Panc1 (cell line): Measurements from ENCODE around the gene LRRC63. TPM values are rescaled to one million over a fixed set of nuclear protein-coding genes. Genes with fewer than 3 reads are reported as not detected.
"Not testable (repeated sequence)": the region's sequence is repeated elsewhere in the genome, so short reads cannot be mapped to it uniquely, and the experiment has no call there.

Experiments used
- ATAC-seq: fragments of 200-7000 bp; cut with Tn5 transposase; 2 replicates; pipeline ENCODE4 v1.9.1; 2020; ENCODE audit warnings: mild to moderate bottlenecking, moderate library complexity
- BruUV-seq: library from RNA; stranded (reverse); fragments of 400-500 nt; replicated peaks from 2 replicates; lab custom pipeline; 2021; lab: Mats Ljungman, UMichigan
- CTCF ChIA-PET: fragments of 300-600 bp; sonication (Branson Sonifier 250); formaldehyde crosslinking; loops from one replicate; lab custom pipeline; 2022; ENCODE audit warnings: antibody characterized with exemption; lab: Charles Lee
- POLR2A ChIA-PET: fragments of 300-600 bp; sonication (Branson Sonifier 250); formaldehyde crosslinking; loops from one replicate; lab custom pipeline; 2022; ENCODE audit warnings: antibody characterized with exemption; lab: Charles Lee
- DNase-seq: peaks from one replicate; pipeline ENCODE4 v3.0.0-alpha.2; 2010; ENCODE audit warnings: low read depth, low spot score
- H3K27ac ChIP-seq: 2 replicates; pipeline ENCODE4 v1.5.1; 2011; ENCODE audit warnings: mild to moderate bottlenecking, low read length, inconsistent platforms
- H3K27me3 ChIP-seq: fragments of 200-500 bp; sonication (Bioruptor generic); 2 replicates; pipeline ENCODE4 v1.6.0; 2014; ENCODE audit warnings: low read length, inconsistent platforms; ENCODE audit not compliant: control insufficient read depth, insufficient read depth
- H3K36me3 ChIP-seq: fragments of 200-500 bp; sonication (Bioruptor generic); 2 replicates; pipeline ENCODE4 v1.5.1; 2014; ENCODE audit warnings: inconsistent platforms, mild to moderate bottlenecking, low read length, moderate library complexity; ENCODE audit not compliant: control insufficient read depth, insufficient read depth
- H3K4me1 ChIP-seq: 2 replicates; pipeline ENCODE4 v1.5.1; 2011; ENCODE audit warnings: inconsistent platforms, mild to moderate bottlenecking, low read length, moderate library complexity; ENCODE audit not compliant: control insufficient read depth, insufficient read depth
- H3K4me3 ChIP-seq, 2 experiments: 2 replicates each; pipeline ENCODE4 v1.5.1; 2011 to 2012; ENCODE audit warnings: low read depth in 2 of 2, low read length in 2 of 2, mild to moderate bottlenecking in 2 of 2, inconsistent platforms in 1 of 2, moderate library complexity in 1 of 2
- H3K9me3 ChIP-seq: fragments of 200-500 bp; sonication (Bioruptor generic); 2 replicates; pipeline ENCODE4 v1.5.1; 2014; ENCODE audit warnings: low read depth, mild to moderate bottlenecking, inconsistent platforms, low read length, moderate library complexity; ENCODE audit not compliant: control insufficient read depth, insufficient read depth
- CTCF ChIP-seq: fragments of 450-650 bp; IDR thresholded peaks from 2 replicates; pipeline ENCODE4 v1.5.1; 2017; ENCODE audit warnings: mild to moderate bottlenecking
- POLR2AphosphoS5 ChIP-seq: IDR thresholded peaks from 2 replicates; pipeline ENCODE4 v1.6.1; 2012; ENCODE audit warnings: mild to moderate bottlenecking, low read depth, low read length, moderate library complexity
- REST ChIP-seq, 2 experiments: IDR thresholded peaks; 2 replicates each; pipeline ENCODE4 v1.6.1; 2011 to 2012; ENCODE audit warnings: low read depth in 2 of 2, control low read depth in 1 of 2, low read length in 1 of 2, mild to moderate bottlenecking in 1 of 2, moderate library complexity in 1 of 2; ENCODE audit not compliant: insufficient read depth in 1 of 2
- SIN3A ChIP-seq: IDR thresholded peaks from 2 replicates; pipeline ENCODE4 v1.6.1; 2012; ENCODE audit warnings: low read depth, mild to moderate bottlenecking, low read length, moderate library complexity, borderline replicate concordance; ENCODE audit not compliant: insufficient read depth
- TCF7L2 ChIP-seq: IDR thresholded peaks from 2 replicates; pipeline ENCODE4 v1.6.1; 2011; ENCODE audit warnings: mild to moderate bottlenecking, low read depth, low read length, inconsistent platforms
- in situ Hi-C: cut with HindIII; loops from 2 replicates; pipeline ENCODE4 v1.10.0; 2016; ENCODE audit warnings: low sequenced_read_pairs, low pct_unique_long_range_greater_than_20kb
- intact Hi-C: fragments of 100-400 bp; cut with micrococcal nuclease; formaldehyde crosslinking; loops from one replicate; pipeline ENCODE4 v1.10.0; 2022; ENCODE audit not compliant: unreplicated experiment
- total RNA-seq: library from RNA; stranded (reverse); gene quantifications from one replicate; pipeline ENCODE4 v1.2.1, GENCODE V29; 2021; ENCODE audit not compliant: unreplicated experiment

Gene LRRC63
- total RNA-seq, 1 experiment from 2014 or later = 0.15 TPM

- ChIA-PET CTCF (no interaction called here), POLR2A (no interaction called here)
- no peaks in the 10 kb centered on the region for H3K9me3 ChIP-seq
- DNase-seq (no peak), ATAC-seq (no peak)
- in situ Hi-C loops (no loop called here), intact Hi-C loops (no loop called here)
- no TSS peak for BruUV-seq
- no peak overlapping the region for H3K4me3 ChIP-seq
- no peaks in the 10 kb centered on the region for H3K36me3 ChIP-seq
- no peaks in the 10 kb centered on the region for H3K4me1 ChIP-seq
- no peak overlapping the region for H3K27ac ChIP-seq
- TF ChIP-seq REST (IDR thresholded peaks at IDR 0.05; ENCODE audit: insufficient read depth in 1 of 2, low read depth in 2 of 2, low read length in 1 of 2) = no peak
- TF ChIP-seq SIN3A = no peak
- no peak for TF ChIP-seq CTCF
- no peak for TF ChIP-seq POLR2AphosphoS5
- no peak for TF ChIP-seq TCF7L2
- H3K27me3 ChIP-seq = no peaks in the 10 kb centered on the region
These were observed 70.1 kb downstream of the LRRC63 start for GRCh38 chr13:46281779-46282178.

GRCh38 chr13:46283912-46284824 is 72.4 kb downstream of the LRRC63 start:
- H3K27me3 ChIP-seq, CTCF ChIA-PET, DNase-seq, in situ Hi-C loops, intact Hi-C loops, POLR2A ChIA-PET, BruUV-seq, H3K4me3 ChIP-seq, H3K9me3 ChIP-seq, H3K27ac ChIP-seq, ATAC-seq, H3K4me1 ChIP-seq, H3K36me3 ChIP-seq: not testable (repeated sequence)

GRCh38 chr13:46286972-46287371 is 75.2 kb downstream of the LRRC63 start:
- no peak overlapping the region for H3K4me3 ChIP-seq
- DNase-seq = no peak
- no peak for ATAC-seq
- H3K27me3 ChIP-seq = no peaks in the 10 kb centered on the region
- POLR2A ChIA-PET = no interaction called here
- H3K9me3 ChIP-seq = no peaks in the 10 kb centered on the region
- TF ChIP-seq POLR2AphosphoS5 = no peak
- H3K4me1 ChIP-seq = no peaks in the 10 kb centered on the region
- in situ Hi-C loops = no loop called here
- intact Hi-C loops = no loop called here
- no TSS peak for BruUV-seq
- H3K36me3 ChIP-seq = no peaks in the 10 kb centered on the region
- H3K27ac ChIP-seq = no peak overlapping the region
- CTCF ChIA-PET = no interaction called here
